SK-N-SH (cell line): ENCODE measurements around the gene SPTA1.
"Not testable (repeated sequence)": the region's sequence is repeated elsewhere in the genome, so short reads cannot be mapped to it uniquely, and the experiment has no call there.

ENCODE experiments used
- EZH2phosphoT487 ChIP-seq: fragments of 200-600 bp; sonication (generic); IDR thresholded peaks from 2 replicates; pipeline ENCODE4 v1.6.1; 2017; ENCODE audit warnings: low read depth, mixed run types, mild to moderate bottlenecking, antibody characterized with exemption, moderate library complexity, borderline replicate concordance
- FOXM1 ChIP-seq: IDR thresholded peaks from 2 replicates; pipeline ENCODE4 v1.4.0; 2012; ENCODE audit warnings: low read depth, mild to moderate bottlenecking
- POLR2AphosphoS5 ChIP-seq: IDR thresholded peaks from 2 replicates; pipeline ENCODE4 v1.6.1; 2012; ENCODE audit warnings: low read depth, low read length
- RCOR1 ChIP-seq: fragments of 150-350 bp; IDR thresholded peaks from 2 replicates; pipeline ENCODE4 v1.6.1; 2017; ENCODE audit warnings: antibody characterized with exemption, low read length
- SMC3 ChIP-seq: IDR thresholded peaks from 2 replicates; pipeline ENCODE4 v1.6.1; 2012; ENCODE audit warnings: low read depth, low read length, improper control_type of control experiment
- YY1 ChIP-seq: IDR thresholded peaks from 2 replicates; pipeline ENCODE4 v1.4.0; 2012; ENCODE audit warnings: low read depth, mild to moderate bottlenecking
- TF ChIP-seq, protein P1 (sequence below): fragments of 200-600 bp; sonication (generic); IDR thresholded peaks from 2 replicates; pipeline ENCODE4 v1.6.1; 2017; ENCODE audit warnings: antibody characterized with exemption, mild to moderate bottlenecking, moderate library complexity
- TF ChIP-seq, protein P2 (sequence below): IDR thresholded peaks from 2 replicates; pipeline ENCODE4 v1.4.0; 2012; ENCODE audit warnings: low read depth
- TF ChIP-seq, protein P3 (sequence below): IDR thresholded peaks from 2 replicates; pipeline ENCODE4 v1.4.0; 2012; ENCODE audit warnings: low read depth, borderline replicate concordance

DNA sequence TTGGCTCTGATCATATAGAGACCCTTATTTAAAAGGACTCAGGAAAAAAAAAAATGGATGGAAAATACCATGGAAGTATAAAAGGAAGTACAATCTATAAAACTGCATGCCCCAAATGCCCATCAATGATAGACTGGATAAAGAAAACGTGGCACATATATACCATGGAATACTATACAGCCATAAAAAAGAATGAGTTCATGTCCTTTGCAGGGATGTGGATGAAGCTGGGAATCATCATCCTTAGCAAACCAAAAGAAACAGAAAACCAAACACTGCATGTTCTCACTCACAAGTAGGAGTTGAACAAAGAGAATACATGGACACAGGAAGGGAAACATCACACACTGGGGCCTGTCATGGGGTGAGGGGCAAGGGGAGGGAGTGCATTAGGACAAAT lies 4.6 kb upstream of the SPTA1 start:
- not testable (repeated sequence) for TF ChIP-seq FOXM1, SMC3, POLR2AphosphoS5, RCOR1, EZH2phosphoT487, YY1
- TF ChIP-seq, protein P1, sequence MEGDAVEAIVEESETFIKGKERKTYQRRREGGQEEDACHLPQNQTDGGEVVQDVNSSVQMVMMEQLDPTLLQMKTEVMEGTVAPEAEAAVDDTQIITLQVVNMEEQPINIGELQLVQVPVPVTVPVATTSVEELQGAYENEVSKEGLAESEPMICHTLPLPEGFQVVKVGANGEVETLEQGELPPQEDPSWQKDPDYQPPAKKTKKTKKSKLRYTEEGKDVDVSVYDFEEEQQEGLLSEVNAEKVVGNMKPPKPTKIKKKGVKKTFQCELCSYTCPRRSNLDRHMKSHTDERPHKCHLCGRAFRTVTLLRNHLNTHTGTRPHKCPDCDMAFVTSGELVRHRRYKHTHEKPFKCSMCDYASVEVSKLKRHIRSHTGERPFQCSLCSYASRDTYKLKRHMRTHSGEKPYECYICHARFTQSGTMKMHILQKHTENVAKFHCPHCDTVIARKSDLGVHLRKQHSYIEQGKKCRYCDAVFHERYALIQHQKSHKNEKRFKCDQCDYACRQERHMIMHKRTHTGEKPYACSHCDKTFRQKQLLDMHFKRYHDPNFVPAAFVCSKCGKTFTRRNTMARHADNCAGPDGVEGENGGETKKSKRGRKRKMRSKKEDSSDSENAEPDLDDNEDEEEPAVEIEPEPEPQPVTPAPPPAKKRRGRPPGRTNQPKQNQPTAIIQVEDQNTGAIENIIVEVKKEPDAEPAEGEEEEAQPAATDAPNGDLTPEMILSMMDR, result not testable (repeated sequence)
- TF ChIP-seq, protein P2, sequence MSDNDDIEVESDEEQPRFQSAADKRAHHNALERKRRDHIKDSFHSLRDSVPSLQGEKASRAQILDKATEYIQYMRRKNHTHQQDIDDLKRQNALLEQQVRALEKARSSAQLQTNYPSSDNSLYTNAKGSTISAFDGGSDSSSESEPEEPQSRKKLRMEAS, result not testable (repeated sequence)
- TF ChIP-seq, protein P3, sequence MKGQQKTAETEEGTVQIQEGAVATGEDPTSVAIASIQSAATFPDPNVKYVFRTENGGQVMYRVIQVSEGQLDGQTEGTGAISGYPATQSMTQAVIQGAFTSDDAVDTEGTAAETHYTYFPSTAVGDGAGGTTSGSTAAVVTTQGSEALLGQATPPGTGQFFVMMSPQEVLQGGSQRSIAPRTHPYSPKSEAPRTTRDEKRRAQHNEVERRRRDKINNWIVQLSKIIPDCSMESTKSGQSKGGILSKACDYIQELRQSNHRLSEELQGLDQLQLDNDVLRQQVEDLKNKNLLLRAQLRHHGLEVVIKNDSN, result not testable (repeated sequence)
